Astrocyte of the spinal cord (primary cell): ENCODE data around the gene COG7.

Experiments used
- DNase-seq: peaks from one replicate; pipeline ENCODE4 v3.0.0; 2011; ENCODE audit warnings: low read depth, low spot score
- H3K4me3 ChIP-seq: 2 replicates; pipeline ENCODE4 v1.5.1; 2011; ENCODE audit warnings: low read depth, mild to moderate bottlenecking, low read length, moderate library complexity
- CTCF ChIP-seq: IDR thresholded peaks from 2 replicates; pipeline ENCODE4 v1.5.1; 2012; ENCODE audit warnings: low read depth, mild to moderate bottlenecking, low read length, inconsistent platforms
- in situ Hi-C: cut with HindIII; loops from 2 replicates; pipeline ENCODE4 v1.10.0; 2017; ENCODE audit warnings: low sequenced_read_pairs

Gene COG7

DNA sequence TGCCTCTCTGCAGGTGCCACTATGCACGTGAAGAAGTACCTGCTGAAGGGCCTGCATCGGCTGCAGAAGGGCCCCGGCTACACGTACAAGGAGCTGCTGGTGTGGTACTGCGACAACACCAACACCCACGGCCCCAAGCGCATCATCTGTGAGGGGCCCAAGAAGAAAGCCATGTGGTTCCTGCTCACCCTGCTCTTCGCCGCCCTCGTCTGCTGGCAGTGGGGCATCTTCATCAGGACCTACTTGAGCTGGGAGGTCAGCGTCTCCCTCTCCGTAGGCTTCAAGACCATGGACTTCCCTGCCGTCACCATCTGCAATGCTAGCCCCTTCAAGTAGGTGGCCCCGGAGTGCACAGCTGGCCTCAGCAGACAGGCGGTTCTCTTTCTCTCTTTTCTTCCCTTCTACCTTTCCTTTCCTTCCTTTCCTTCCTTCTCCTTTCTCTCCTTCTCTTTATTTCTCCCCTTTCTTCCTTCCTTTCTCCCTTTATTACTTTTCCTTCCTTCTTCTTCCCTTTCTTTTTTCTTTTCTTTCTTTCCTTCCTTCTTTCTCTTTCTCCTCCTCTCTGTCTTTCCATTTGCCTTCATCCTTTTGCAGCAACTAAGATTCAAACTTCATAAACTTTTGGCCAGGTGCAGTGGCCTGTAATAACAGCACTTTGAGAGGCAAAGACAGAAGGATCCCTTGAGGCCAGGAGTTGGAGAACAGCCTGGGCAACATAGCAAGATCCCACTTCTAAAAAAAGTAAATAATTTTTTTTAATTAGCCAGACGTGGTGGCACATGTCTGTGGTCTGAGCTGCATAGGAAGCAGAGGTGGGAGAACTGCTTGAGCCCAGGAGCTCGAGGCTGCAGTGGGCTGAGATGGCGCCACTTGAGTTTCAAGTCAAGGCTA is 104.2 kb downstream of the COG7 start:
- TF ChIP-seq CTCF: peak; percentile 18
- DNase-seq: no peak
- no peak overlapping the region for H3K4me3 ChIP-seq
- in situ Hi-C loops: no loop called here

GRCh38 chr16:23345237-23345636 is 107.8 kb downstream of the COG7 start:
- TF ChIP-seq CTCF: no peak
- in situ Hi-C loops: no loop called here
- no peak for DNase-seq
- H3K4me3 ChIP-seq: no peak overlapping the region

- no peak overlapping the region for H3K4me3 ChIP-seq
- in situ Hi-C loops: no loop called here
- no peak for DNase-seq
- no peak for TF ChIP-seq CTCF
Observed at GRCh38 chr16:23343643-23344612, 109.1 kb downstream of the COG7 start.

- H3K4me3 ChIP-seq: no peak overlapping the region
- in situ Hi-C loops: no loop called here
- DNase-seq: no peak
- no peak for TF ChIP-seq CTCF
Observed at GRCh38 chr16:23342083-23342640, 110.8 kb downstream of the COG7 start.

- in situ Hi-C loops: no loop called here
- no peak for TF ChIP-seq CTCF
- no peak for DNase-seq
- H3K4me3 ChIP-seq: no peak overlapping the region
Observed at GRCh38 chr16:23339787-23340186, 113.2 kb downstream of the COG7 start.
